Measurements from ENCODE around the gene SWAP70.

Gene SWAP70

GRCh38 chr11:9753021-9753420 lies 89.1 kb downstream of the SWAP70 start:
- no peak for DNase-seq (ENCODE audit: low spot score)

- no peak for DNase-seq (ENCODE audit: low spot score)
Measured at GRCh38 chr11:9754010-9754471, 90.2 kb downstream of the SWAP70 start.

GRCh38 chr11:9755561-9756185 lies 91.8 kb downstream of the SWAP70 start:
- no peak for DNase-seq (ENCODE audit: low spot score)

- DNase-seq (ENCODE audit: low spot score), result no peak
Measured at GRCh38 chr11:9756461-9756860, 92.6 kb downstream of the SWAP70 start.

GRCh38 chr11:9756878-9757277 lies 93.0 kb downstream of the SWAP70 start:
- DNase-seq (ENCODE audit: low spot score), result no peak

- DNase-seq (ENCODE audit: low spot score), result peak; percentile 72
Measured at GRCh38 chr11:9757809-9758636, 94.1 kb downstream of the SWAP70 start.

GRCh38 chr11:9758637-9759518 lies 95.0 kb downstream of the SWAP70 start:
- peak; percentile 67 for DNase-seq (ENCODE audit: low spot score)

GRCh38 chr11:9759519-9760192 lies 95.8 kb downstream of the SWAP70 start:
- peak; percentile 84 for DNase-seq (ENCODE audit: low spot score)

GRCh38 chr11:9760193-9760575 lies 96.3 kb downstream of the SWAP70 start:
- peak; percentile 76 for DNase-seq (ENCODE audit: low spot score)

- no peak for DNase-seq (ENCODE audit: low spot score)
Measured at GRCh38 chr11:9761441-9761945, 97.6 kb downstream of the SWAP70 start.

- peak; percentile 91 for DNase-seq (ENCODE audit: low spot score)
Measured at GRCh38 chr11:9762531-9762930, 98.7 kb downstream of the SWAP70 start.

- DNase-seq (ENCODE audit: low spot score), result no peak
Measured at GRCh38 chr11:9763301-9763700, 99.4 kb downstream of the SWAP70 start.

- peak; percentile 87 for DNase-seq (ENCODE audit: low spot score)
Measured at GRCh38 chr11:9765320-9766101, 101.6 kb downstream of the SWAP70 start.

GRCh38 chr11:9769621-9770020 lies 105.7 kb downstream of the SWAP70 start:
- DNase-seq (ENCODE audit: low spot score), result no peak

- no peak for DNase-seq (ENCODE audit: low spot score)
Measured at GRCh38 chr11:9771071-9771511, 107.2 kb downstream of the SWAP70 start.

GRCh38 chr11:9772218-9772617 lies 108.3 kb downstream of the SWAP70 start:
- DNase-seq (ENCODE audit: low spot score), result no peak

GRCh38 chr11:9773524-9773923 lies 109.6 kb downstream of the SWAP70 start:
- no peak for DNase-seq (ENCODE audit: low spot score)

- DNase-seq (ENCODE audit: low spot score), result no peak
Measured at GRCh38 chr11:9774109-9774508, 110.2 kb downstream of the SWAP70 start.

GRCh38 chr11:9774591-9775397 lies 110.9 kb downstream of the SWAP70 start:
- DNase-seq (ENCODE audit: low spot score), result no peak

- DNase-seq (ENCODE audit: low spot score), result no peak
Measured at GRCh38 chr11:9775398-9775779, 111.5 kb downstream of the SWAP70 start.

All from cerebellar cortex (tissue), 1 donor.